HG02642 (cell line): Measurements from ENCODE around the gene CYP2A13.
"Not testable (repeated sequence)": the region's sequence is repeated elsewhere in the genome, so short reads cannot be mapped to it uniquely, and the experiment has no call there.

Source experiments
- ATAC-seq: cut with Tn5 transposase; IDR thresholded peaks from one replicate; pipeline ENCODE4 v1.9.1; 2021; ENCODE audit warnings: mild to moderate bottlenecking; ENCODE audit not compliant: unreplicated experiment, poor library complexity

CYP2A13 gene

DNA sequence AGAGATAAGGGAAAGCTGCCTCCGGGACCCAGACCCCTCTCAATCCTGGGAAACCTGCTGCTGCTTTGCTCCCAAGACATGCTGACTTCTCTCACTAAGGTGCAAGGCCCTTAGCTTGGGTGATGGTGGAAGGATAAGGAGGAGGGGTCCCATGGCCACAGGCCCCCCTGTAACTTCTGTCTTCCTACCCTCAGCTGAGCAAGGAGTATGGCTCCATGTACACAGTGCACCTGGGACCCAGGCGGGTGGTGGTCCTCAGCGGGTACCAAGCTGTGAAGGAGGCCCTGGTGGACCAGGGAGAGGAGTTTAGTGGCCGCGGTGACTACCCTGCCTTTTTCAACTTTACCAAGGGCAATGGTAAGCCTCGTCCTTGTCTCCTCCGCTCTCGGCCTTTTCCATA lies 28.0 kb downstream of the CYP2A13 start:
- ATAC-seq: no peak

DNA sequence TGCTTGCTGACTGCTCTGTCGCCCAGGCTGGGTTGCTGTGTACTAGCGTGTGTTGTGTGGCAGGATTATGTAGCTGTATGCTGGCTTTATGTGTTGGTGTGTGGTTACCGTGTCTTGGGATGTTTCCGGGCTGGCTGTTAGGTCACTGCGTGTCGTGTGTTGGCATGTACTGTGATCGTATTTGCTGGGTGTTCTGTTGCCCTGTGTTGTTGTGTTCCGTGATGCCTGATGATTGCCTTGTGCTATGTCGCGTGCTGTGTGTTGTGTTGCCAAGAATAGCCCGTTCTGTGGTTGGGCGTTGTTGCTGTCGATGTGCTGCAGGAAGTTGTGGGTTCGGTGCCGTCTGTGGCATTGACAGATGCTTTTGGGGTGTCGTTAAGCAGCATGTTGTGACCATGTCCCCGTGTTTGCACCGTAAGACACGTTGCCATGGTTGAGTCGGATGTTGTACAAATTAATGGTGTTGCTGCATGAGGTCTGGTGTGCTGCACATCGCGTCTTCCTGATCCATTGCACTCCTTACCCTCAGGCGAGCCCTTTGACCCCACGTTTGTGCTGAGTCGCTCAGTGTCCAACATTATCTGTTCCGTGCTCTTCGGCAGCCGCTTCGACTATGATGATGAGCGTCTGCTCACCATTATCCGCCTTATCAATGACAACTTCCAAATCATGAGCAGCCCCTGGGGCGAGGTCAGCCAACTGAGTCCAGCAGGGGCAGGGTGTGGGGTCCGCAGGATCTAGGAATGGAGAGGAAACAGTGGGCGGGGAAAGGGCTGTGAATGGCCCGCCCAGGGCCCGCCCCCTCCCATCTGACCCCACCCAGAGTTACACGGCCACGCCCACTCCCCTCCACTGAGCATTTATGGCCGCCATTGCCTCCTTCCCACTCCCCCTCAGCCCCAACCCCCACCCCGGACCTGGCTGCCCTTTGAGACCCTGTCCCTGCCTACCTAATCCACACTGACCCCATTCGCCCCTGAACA lies 33.0 kb downstream of the CYP2A13 start:
- ATAC-seq: not testable (repeated sequence)

DNA sequence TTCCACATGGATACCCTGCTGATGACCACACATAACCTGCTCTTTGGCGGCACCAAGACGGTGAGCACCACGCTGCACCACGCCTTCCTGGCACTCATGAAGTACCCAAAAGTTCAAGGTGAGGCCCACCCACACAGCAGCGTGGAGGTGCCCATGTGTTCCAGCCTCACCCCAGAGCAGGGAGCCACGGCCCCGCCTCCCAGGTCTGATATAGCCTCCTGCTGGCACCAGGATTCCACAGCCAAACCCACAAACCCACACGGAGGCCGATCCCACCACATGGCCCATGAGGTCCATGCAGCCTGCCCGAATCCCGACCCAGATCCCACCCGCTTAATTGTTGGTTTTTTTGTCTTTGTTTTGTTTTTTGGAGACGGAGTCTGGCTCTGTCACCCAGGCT lies 34.6 kb downstream of the CYP2A13 start:
- ATAC-seq: not testable (repeated sequence)

DNA sequence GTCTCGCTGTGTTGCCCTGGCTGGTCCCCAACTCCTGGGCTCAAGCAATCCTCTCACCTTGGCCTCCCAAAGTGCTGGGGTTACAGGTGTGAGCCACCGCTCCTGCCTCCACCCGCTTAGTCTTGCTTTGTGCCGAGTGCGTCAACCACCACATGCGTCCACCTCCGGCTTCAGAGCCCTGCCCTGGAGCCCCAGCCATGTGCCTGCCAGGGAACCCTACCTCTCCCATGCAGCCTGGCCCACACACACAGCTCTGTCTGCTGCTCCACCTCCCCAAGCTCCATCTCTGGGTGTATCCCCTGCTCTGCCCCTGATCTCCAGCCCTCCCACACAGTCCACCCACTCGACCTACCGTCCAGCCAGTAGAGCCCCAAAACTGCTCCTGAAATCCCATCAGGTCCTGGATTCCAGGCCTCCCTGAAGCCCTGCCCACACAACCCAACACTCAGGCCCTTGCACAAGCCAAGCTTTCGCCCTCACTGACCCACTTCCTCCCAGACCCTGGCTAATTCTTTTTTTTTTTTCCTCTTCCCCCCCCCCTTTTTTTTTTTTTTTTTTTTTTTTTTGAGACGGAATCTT lies 35.6 kb downstream of the CYP2A13 start:
- ATAC-seq: no peak

DNA sequence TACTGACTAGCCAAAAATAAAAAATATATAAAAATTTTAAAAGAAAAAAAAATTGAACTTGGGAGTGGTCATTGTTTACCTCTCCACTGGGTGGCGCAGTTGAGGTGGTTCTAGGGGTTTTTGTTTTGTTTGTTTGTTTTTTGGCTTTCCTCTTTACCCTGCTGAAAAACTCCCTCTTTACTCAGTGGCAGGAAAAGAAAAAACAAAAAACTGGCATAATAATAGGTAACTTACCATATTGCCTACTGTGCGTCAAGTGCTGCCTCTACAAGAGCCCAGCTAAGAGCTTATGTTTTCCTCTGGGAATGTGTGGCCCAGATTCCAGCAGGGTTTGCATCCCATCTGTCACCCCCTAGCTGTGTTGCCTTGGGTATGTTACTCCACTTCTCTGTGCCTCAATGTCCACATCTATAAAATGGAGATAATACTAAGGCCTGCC lies 38.5 kb downstream of the CYP2A13 start:
- not testable (repeated sequence) for ATAC-seq

DNA sequence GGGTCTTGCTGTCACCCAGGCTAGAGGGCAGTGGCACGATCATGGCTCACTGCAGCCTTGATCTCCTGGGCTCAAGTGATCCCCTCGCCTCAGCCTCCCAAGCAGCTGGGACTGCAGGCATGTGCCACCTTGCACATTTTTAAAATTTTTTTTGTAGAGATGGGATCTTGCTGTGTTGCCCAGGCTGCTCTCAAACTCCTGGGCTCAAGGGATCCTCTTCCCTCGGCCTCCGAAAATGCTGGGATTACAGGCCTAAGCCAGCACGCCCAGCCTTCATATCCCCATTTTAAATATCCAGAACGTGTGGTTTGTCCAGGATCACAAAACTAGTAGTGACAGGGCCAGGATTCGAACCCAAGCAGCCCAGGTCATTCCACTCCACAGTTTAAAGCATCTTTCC lies 39.1 kb downstream of the CYP2A13 start:
- ATAC-seq: not testable (repeated sequence)

DNA sequence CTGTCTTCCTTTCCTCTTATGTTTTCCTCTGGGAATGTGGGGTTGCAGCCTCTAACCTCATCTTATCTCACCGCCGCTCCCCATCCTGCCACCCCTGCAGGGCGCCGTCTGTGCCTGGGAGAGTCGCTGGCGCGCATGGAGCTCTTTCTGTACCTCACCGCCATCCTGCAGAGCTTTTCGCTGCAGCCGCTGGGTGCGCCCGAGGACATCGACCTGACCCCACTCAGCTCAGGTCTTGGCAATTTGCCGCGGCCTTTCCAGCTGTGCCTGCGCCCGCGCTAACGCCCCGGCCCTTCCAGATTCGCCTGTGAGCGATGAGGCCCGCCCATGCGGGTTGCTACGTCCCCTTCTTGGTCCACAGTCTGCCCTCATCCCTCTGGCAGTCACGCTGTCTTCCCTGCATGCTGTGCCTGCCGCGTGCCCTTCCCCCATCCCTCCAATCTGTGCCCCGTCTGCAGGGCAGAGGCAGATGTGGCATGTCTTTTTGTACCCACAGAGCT lies 39.6 kb downstream of the CYP2A13 start:
- ATAC-seq: peak; percentile 55

DNA sequence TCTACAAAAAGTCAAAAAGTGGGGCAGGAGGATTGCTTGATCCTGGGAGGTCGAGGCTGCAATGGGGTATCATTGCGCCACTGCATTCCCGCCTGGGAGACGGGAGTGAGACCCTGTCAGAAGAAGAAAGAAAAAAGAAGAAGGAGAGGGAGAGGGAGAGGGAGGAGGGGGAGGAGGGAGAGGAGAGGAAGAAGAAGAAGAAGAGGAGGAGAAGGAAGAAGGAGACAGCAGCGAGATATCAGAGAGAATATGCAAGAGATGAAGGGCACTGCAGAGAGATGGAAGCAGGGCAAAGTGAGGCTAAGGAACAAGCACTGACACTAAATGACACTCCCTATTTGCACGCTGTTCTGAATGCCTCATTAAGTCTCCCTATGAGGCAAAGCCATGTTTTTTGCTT lies 40.4 kb downstream of the CYP2A13 start:
- no peak for ATAC-seq

DNA sequence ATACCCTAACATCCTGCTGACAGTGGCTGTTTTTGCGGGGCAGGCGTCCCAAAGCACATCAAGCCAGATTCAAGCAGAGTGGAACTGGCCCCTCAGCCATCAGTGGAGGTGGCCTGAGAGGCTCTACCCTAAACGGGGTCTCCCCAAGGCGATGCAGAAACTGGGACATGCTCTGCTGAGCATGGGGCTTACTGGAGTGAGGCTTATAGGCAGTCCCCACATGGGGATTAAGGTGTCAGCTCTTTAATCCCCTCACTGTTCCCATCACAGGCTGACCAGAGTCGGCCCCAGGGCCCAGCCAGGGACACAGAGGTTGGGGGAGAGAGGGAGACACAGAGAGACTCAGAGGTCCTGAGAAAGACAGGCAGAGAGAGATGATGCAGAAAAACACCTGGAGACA lies 42.9 kb downstream of the CYP2A13 start:
- no peak for ATAC-seq

DNA sequence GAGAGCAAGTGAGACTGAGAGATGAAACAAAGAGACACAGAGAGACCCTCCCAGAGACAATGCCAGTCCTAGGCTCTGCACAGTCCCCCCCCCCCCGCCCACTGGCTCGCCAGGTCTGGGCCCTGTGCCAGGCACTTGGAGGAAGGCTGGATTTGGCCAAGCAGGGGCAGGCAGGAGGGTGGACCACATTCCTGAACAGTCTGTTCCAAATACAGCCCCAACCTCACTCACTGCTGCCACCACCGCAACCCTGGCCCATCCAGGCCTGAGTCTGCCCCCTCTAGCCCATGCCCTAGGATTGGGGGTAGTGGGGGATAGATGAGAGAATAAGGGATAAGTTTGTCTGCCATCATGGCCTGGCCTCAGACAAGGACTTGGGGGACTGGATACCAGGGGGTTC lies 45.0 kb downstream of the CYP2A13 start:
- ATAC-seq: no peak

DNA sequence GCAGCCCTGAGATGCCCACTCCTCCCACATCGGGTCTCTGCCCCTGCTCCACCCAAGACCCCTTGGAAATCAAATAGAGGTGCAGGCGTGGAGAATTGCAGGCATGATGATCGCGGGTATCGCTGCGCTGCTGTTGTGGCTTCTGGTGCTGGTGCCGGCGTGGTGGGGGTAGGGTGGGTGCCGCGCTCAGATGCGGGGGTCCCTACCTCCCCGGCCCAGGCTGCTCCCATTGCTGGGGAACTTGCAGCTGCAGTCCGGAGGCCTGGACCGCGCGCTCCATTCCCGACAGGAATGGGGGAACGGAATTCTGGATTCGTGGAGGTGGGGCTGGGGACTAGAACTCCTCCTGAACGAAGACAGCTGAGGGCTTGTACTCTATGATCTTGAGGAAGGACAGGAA lies 46.4 kb downstream of the CYP2A13 start:
- ATAC-seq: no peak

DNA sequence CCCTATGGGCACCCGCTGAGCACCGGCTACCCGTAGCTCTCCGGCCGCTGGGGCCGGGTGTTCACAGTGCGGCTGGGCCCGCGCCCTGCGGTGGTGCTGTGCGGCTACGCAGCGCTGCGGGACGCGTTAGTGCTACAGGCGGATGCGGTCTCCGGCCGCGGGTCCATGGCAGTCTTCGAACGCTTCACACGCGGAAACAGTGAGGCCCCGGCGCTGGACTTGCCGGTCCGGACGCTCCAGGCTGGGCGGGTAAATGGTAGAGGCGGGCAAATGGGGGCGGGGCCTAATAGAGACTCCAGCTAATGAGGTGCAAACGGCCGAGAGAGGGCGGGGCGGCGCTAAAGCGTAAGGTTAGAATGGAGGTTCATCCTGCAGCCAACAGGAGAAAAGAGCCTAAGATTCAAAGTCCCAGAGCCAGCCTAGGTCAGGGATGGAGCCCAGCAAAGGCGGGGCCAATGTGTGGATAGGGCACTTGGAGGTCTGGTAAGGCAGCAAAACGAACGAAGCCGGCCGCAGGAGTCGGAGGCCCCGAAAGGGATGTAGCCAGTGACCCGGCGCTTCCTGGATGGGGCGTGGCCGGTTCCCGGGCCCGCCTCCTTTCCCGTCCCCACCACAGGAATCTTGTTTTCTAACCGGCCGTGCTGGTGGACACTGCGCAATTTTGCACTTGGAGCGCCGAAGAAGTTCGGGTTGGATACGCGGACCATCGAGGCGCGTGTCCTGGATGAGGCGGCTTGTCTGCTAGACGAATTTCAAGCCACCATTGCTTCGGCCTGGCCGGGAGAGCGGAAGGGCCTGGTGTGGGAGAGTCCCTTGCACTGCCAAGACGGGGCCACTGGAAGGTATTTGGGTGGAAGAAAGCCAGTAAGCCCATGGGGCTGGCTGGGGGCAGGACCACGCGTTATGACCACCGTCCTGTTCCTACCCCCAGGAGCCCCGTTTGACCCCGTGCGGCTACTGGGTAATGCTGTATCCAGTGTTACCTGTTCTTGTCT lies 47.4 kb downstream of the CYP2A13 start:
- not testable (repeated sequence) for ATAC-seq

DNA sequence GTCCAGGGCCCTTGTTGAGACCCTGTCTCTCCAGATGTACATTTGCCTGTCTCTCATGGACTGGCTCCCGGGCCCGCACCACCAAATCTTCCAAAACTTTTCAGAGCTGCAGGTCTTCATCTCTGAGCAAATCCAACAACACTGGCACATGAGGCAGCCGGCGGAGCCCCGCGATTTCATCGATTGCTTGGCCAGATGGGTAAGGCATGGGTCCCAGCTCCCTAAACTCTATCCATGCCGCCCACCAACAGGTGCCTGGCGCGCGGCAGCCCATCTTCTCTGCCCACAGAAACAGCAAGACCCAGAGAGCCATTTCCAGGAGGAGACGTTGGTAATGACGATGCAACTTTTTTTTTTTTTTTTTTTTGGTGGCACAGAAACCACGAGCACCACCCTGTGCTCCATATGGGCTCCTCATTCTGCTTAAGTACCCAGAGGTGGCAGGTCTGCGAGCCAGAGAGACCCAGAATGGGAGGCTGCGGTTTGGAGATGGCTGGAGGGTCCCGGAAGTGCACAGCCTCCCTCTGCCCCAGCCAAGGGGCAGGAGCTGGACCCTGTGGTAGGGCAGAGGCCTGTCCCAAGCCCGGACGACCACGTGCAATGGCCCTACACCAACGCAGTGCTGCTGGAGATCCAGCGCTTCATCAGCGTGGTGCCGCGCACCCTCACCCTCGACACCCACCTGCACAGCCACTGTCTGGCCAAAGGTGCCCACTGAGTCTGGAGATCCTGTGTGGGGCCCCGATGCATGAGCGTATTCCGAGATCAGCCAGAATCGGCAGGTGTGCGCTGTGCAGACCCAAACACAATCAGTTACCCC lies 48.6 kb downstream of the CYP2A13 start:
- no peak for ATAC-seq

DNA sequence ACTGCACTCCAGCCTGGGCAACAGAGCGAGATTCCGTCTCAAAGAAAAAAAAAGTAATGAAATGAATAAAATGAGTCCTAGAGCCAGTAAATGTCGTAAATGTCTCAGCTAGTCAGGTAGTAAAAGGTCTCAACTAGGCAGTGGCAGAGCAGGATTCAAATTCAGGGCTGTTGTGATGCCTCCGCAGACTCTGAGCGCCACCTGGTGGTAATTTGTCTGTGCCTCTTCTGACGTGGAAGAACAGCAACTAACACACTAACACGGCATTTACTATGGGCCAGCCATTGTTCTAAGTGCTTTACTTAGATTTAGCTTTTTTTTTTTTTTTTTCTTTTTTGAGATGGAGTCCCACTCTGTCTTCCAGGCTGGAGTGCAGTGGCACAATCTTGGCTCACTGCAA lies 56.2 kb downstream of the CYP2A13 start:
- no peak for ATAC-seq
